NCI-H510A (cell line): ENCODE measurements around the gene PALD1.

Experiments
- DNase-seq: peaks from one replicate; lab custom pipeline; 2025; lab: John Stamatoyannopoulos, UW

PALD1 gene

GRCh38 chr10:70557086-70557845 lies 78.7 kb downstream of the PALD1 start:
- DNase-seq: no peak

- no peak for DNase-seq
Measured at GRCh38 chr10:70557876-70558275, 79.3 kb downstream of the PALD1 start.

- DNase-seq: no peak
Measured at GRCh38 chr10:70558295-70558694, 79.7 kb downstream of the PALD1 start.

DNA sequence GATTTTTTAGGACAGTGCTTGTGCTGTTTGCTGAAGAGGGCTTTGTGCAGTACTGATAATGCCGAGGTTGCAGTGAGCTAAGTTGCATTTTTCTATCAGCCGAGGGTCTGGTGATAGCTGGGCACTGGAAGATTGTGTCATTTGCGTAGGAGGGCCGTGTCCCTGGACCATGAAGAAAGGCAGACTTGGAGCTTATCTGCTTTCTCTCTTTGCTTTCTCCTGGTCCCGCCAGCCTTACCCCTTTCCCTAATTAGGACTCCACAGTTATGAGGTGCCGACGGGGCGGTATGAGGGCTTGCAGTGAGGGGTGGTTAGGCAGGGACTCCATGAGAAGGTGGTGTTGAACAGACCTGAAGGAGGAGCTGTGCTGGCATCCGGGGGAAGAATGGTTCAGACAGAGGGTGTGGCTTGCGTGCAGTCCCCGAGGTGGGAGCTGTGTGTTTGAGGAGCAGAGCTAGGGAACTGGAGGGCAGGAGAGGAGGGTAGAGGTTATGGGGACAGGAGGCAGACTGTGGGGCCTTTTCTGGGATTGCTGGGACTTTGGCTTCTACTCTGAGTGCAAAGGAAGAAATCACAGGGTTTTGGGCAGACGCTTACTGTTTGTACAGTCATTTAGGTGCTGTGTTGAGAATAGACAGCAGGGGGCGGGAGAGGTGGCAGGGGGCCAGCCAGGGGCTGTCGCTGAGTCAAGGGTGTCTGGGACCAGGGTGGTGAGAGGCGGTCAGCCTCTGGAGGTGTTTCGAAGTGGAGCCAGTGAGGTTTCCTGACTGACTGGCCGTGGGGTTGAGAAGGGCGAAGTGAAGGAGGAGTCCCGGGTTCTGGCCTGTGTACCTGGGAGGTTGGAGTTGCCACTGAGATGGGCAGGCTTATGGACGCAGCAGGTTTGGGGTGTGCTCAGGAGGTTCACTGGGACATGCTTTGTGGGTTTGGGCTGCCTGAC lies 80.6 kb downstream of the PALD1 start:
- DNase-seq: no peak

DNA sequence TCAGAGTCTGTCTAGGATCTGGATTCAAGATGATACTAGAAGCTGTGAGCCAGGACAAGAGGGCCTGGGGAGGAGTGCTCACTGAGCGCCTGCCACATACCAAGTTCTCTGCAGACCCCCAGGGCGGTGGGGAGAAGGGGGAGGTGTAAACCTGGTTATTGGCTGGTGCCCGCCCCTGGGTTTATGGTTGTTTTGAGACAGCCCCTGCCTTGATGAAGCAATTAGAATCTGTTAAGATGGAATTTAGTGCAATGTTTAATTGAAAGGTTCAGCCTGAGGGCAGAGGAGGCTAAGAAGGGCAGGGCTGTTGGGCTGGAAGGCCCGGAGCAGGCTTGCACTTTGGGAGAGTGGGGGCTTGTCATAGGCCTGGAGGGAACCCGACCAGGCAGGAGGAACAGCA lies 81.3 kb downstream of the PALD1 start:
- no peak for DNase-seq

DNA sequence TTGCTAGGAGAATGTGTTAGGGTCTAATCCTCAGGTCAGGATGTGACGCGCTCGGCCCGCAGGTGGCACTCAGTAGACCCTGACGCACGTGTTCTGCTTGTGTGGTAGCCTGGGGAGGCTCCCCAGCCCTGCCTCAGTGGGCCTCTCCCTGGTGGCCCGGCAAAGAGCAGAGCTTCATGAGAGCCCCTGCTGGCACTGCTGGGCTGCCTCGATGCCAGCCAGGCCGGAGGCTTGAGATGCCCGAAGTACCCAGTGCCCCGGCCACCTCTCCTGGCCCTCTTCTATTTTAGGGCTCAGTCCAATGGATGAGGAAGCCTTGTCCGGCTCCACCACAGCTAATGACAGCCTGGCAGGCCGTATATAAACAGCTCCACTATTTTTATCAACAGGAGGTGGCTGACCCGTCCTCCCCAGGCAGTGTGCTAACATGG lies 82.0 kb downstream of the PALD1 start:
- DNase-seq: no peak

DNA sequence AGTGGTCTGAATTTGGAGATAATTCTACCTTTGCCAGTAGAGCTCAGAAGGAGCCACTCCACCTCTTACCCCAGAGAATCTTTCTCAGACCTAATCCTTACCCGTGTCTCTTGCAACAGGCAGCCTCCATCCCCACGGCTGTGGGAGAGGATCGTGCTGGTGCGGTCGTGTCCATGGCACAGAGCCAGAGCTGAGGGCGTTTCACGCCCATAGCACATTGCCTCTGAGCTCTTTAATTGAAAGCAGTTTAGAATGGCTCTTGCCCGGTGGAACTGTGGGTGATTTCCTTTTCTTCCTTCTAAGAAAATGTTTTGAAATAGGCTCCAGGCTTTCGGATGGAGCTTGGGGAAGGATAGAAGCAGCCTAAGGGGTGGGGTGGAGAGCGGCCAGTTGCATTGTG lies 82.5 kb downstream of the PALD1 start:
- DNase-seq: no peak

- DNase-seq: no peak
Measured at GRCh38 chr10:70561558-70561957, 83.0 kb downstream of the PALD1 start.

GRCh38 chr10:70562036-70562755 lies 83.6 kb downstream of the PALD1 start:
- no peak for DNase-seq

DNA sequence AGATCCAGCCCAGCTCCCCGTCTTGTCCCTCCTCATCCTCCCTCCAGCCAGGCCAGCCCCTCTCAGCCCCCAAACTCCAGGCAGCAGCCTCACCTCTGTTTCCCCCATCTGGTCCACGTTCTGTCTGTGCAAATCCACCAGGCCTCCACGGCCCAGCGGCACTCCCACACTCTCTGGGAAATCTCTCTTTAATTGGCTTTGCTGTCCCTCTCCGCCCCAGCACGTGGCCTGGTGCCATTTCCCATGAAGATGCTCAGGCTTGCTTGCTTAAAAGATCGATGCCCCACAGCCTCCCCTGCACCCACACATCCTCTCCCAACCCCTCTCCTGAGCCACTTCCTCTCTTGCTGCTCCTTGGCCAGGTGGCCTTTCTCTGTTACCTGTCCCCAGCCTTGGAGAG lies 84.7 kb downstream of the PALD1 start:
- DNase-seq: no peak

DNA sequence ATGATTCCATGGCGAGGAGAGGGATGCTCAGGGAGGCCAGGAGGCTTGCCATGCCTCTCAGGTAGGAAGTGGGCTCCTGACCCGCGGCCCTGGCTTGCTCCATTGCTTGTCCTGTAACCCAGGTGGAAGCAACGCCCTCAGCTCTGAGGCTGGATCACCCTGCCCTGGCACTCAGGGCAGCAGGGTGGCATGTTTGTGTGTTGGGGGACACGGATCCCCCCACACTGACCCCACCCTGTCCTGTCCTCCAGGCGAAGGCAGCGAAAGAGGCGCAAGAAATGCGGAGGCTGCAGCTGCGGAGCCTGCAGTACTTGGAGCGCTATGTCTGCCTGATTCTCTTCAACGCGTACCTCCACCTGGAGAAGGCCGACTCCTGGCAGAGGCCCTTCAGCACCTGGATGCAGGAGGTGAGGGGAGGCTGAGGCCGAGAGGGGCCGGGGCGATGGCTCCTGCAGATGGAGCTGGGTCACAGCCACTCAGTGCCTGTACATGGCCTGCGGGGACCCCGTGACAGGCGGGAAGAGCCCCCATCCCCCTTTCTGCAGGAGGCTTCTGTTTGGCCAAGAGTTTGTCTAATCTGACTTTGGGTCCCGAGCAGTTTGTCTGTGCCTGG lies 85.7 kb downstream of the PALD1 start:
- DNase-seq: no peak

DNA sequence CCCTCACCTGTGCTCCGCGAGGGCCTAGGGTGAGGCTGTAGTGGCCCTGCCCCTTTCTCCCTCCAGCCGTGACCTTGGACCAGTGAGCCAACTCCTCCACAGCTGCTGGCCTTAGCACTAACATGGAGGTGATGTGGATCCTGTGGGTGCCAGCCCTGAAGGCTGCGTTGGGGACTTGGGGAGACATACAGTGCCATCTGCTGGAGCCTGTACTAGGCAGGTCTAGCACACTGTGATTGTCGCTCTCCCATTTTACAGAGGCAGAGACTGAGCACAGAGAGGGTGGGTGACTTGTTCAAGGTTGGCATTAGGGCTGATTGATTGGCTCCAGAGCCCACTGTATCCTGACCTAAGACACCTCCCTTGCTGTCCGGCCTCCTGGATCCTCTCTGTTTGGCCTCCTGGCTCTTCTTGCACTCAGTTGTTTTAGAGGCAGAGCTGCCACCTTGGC lies 86.4 kb downstream of the PALD1 start:
- no peak for DNase-seq

DNA sequence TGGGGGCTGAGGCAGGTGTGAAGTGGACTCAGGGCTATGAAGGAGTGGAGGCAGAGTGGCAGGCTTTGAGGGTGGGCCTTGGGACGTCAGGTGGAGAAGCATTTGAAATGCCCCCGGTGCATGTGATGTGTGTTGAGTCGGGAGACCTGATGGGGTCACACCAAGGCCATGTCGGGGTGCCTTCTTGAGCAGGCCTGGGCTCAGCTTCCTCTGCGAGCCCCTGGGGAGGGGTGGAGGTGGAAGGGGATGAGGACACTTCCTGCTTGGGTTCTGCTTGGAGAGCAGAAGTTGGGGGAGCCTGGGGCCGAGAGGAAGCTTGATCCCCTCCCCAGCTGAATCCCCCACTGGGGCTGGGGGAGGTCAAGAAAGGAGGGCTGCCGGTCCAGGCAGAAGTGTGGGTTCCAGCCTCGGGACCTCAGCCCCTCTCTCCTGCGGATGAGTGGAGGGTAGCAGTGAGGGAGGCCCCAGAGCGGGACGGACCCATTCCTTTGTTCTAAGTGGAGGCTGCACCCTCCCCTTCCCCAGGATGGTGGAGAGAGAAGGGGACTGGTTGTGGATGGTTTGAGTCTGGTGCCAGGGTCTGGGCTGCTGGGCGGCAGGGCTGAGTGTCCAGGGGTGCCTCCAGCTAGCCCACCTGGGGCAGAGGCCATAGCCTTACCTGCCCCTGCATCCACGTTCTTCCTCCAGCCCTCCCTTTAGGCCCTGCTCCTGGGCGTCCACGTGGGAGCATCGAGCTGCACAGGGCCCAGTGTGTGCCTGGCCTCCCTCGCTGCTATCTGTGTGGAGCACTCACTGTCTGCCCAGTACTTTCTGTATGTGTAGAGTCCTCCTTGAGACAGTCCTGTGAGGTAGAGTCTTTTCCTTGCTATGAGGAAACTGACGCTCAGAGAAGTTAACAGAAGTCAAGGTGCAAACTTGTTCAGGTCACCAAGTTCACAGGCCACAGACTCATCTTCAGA lies 87.3 kb downstream of the PALD1 start:
- no peak for DNase-seq

DNA sequence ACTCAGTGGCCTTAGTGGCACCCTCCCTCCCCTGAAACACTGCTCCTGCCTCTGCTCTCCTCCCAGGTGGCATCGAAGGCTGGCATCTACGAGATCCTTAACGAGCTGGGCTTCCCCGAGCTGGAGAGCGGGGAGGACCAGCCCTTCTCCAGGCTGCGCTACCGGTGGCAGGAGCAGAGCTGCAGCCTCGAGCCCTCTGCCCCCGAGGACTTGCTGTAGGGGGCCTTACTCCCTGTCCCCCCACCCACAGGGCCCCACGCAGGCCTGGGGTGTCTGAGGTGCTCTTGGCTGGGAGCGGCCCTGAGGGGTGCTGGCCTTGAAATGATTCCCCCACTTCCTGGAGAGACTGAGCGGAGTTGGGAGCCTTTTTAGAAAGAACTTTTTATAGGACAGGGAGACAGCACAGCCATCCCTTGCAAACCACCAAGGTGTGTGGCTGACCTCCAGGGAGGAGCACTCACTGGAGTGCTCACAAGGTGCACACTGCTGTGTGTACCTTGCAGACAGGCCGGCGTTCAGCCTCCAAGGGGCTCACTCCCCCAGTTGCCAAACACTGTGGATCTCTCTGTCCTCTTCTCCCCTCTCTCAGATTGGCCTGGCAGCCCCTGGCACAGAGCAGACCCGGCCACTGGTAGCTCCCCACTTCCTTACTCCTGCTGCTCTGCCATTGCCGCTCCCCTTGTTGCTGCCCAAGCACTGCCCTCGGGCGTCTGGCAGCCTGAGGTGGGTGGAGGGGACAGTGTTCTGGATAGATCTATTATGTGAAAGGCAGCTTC lies 88.1 kb downstream of the PALD1 start:
- DNase-seq: no peak

GRCh38 chr10:70567603-70568002 lies 89.0 kb downstream of the PALD1 start:
- peak; percentile 52 for DNase-seq

GRCh38 chr10:70568113-70568512 lies 89.5 kb downstream of the PALD1 start:
- DNase-seq: no peak

GRCh38 chr10:70568781-70569495 lies 90.4 kb downstream of the PALD1 start:
- no peak for DNase-seq

DNA sequence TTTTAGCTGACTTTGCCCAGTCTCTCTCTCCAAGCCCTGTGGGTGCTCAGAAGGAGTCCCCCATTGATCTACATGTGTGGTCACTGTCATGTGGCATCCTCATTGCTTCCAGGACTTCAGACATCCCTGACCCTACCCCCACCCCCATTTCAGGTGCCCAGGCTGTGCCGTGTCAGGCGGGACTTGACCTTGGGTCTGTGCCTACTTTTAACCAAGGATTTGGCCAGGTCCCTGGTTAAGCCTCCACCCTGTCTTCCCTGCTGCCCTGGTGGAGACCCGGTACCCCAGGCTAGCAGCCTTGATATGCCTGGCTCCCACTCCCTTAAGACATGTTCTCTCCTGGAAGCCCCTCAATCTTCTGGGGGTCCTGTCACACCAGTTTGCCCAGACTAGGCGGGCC lies 92.7 kb downstream of the PALD1 start:
- DNase-seq: no peak
